ENCODE measurements around the gene UPF3A.

GRCh38 chr13:114249077-114249476, 32.3 kb upstream of the UPF3A start:
- TF ChIP-seq POLR2A (IDR thresholded peaks at IDR 0.05) (no peak), CTCF (IDR thresholded peaks at IDR 0.05) (no peak)
